Measurements from ENCODE around the gene CLCN6.

GRCh38 chr1:11826946-11827345 is 21.0 kb downstream of the CLCN6 start:
- TF ChIP-seq FOXM1 (IDR thresholded peaks at IDR 0.05; ENCODE audit: low read depth, low read length) = no peak
- no peak for TF ChIP-seq JUNB (IDR thresholded peaks at IDR 0.05)
- no peak for TF ChIP-seq HDAC6 (IDR thresholded peaks at IDR 0.05; ENCODE audit: unreplicated experiment)
- TF ChIP-seq RB1 (IDR thresholded peaks at IDR 0.05; ENCODE audit: borderline replicate concordance) = no peak
- no peak for TF ChIP-seq EZH2 (IDR thresholded peaks at IDR 0.05; ENCODE audit: borderline replicate concordance, control insufficient read depth, low read depth, low read length)
